Mesenteric fat pad (tissue), 1 donor: ENCODE data around the gene UBFD1. TPM values are rescaled to one million over a fixed set of nuclear protein-coding genes. Genes with fewer than 3 reads are reported as not detected.
"Not testable (repeated sequence)": the region's sequence is repeated elsewhere in the genome, so short reads cannot be mapped to it uniquely, and the experiment has no call there.

Experiments used
- DNase-seq: peaks from one replicate; pipeline ENCODE4 v3.0.0-alpha.2; 2020; ENCODE audit warnings: low spot score
- total RNA-seq: library from RNA; stranded (reverse); fragmentation: NEBNext Ultra II Directional; extraction: Animal tissue kit (Norgen Biotek cat#: 25700); gene quantifications from one replicate; pipeline ENCODE4 v1.2.1, GENCODE V29; 2021
- donor health status: DM: yes; HTN: yes; CAD: no.

The UBFD1 gene
- total RNA-seq, 1 donor from 2014 or later: 48.1 TPM

GRCh38 chr16:23597003-23597756 is 39.7 kb downstream of the UBFD1 start:
- DNase-seq: no peak

GRCh38 chr16:23607726-23608125 is 50.2 kb downstream of the UBFD1 start:
- no peak for DNase-seq

- no peak for DNase-seq
These were observed 50.7 kb downstream of the UBFD1 start for GRCh38 chr16:23608194-23608593.

- DNase-seq: no peak
These were observed 52.4 kb downstream of the UBFD1 start for GRCh38 chr16:23609929-23610328.

GRCh38 chr16:23610905-23611304 is 53.4 kb downstream of the UBFD1 start:
- not testable (repeated sequence) for DNase-seq

- no peak for DNase-seq
These were observed 54.4 kb downstream of the UBFD1 start for GRCh38 chr16:23611936-23612335.

GRCh38 chr16:23615805-23616204 is 58.3 kb downstream of the UBFD1 start:
- no peak for DNase-seq

Other genes with a start within 250 kb of the UBFD1 start
- 20.4 TPM for gene COG7, start 104.5 kb upstream of the UBFD1 start, total RNA-seq
- 65.7 TPM for gene GGA2, start 47.2 kb upstream of the UBFD1 start, total RNA-seq
- gene EARS2, start 377 bp upstream of the UBFD1 start, total RNA-seq: 14.4 TPM
- gene NDUFAB1, start 38.6 kb downstream of the UBFD1 start, total RNA-seq: 77.0 TPM
- 10.8 TPM for gene PALB2, start 83.6 kb downstream of the UBFD1 start, total RNA-seq
- 57.6 TPM for gene DCTN5, start 83.7 kb downstream of the UBFD1 start, total RNA-seq
- gene PLK1, start 121.2 kb downstream of the UBFD1 start, total RNA-seq: 1.2 TPM
- gene ERN2, start 155.5 kb downstream of the UBFD1 start, total RNA-seq: 1.9 TPM
- 0.22 TPM for gene CHP2, start 197.3 kb downstream of the UBFD1 start, total RNA-seq